Uterus (tissue), 2 donors: Measurements from ENCODE around the gene NUDCD2.

Source experiments
- CTCF ChIP-seq, 4 experiments: fragments of 200-600 bp in 2 of 4; fragments of 450-650 bp in 2 of 4; sonication (generic) in 2 of 4; IDR thresholded peaks; one replicate each; pipeline ENCODE4 v1.5.1; 2016 to 2019; ENCODE audit warnings: antibody characterized with exemption in 4 of 4, mild to moderate bottlenecking in 2 of 4, moderate library complexity in 1 of 4
- POLR2A ChIP-seq, 2 donors: fragments of 450-650 bp; IDR thresholded peaks; one replicate each; pipeline ENCODE4 v1.6.1; 2016; ENCODE audit warnings: antibody characterized with exemption in 2 of 2, mild to moderate bottlenecking in 1 of 2, moderate library complexity in 1 of 2

GRCh38 chr5:163402007-163402406 is 57.9 kb downstream of the NUDCD2 start:
- no peak for TF ChIP-seq CTCF (IDR thresholded peaks at IDR 0.05)
- no peak for TF ChIP-seq POLR2A (IDR thresholded peaks at IDR 0.05)
